AG08396 (cell line): ENCODE results near the gene MYNN.

Experiments
- DNase-seq: peaks from one replicate; pipeline ENCODE4 v3.0.0; 2012; ENCODE audit warnings: low spot score, mixed read lengths

MYNN gene

DNA sequence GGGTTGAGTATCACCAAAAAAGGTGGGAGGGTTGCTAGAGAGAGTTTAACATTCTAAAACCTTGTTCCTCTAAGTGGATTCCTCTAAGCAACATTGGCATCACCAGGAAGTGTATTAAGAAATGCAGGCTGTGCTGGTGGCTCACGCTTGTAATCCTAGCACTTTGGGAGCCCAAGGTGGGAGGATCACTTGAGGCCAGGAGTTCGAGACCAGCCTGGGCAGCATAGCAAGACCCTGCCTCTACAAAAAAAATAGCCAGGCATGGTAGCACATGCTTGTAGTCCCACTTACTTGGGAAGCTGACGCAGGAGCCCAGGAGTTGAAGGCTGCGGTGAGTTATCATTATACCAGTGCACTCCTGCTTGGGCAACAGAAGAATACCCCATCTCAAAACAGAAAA lies 4.6 kb downstream of the MYNN start:
- no peak for DNase-seq

DNA sequence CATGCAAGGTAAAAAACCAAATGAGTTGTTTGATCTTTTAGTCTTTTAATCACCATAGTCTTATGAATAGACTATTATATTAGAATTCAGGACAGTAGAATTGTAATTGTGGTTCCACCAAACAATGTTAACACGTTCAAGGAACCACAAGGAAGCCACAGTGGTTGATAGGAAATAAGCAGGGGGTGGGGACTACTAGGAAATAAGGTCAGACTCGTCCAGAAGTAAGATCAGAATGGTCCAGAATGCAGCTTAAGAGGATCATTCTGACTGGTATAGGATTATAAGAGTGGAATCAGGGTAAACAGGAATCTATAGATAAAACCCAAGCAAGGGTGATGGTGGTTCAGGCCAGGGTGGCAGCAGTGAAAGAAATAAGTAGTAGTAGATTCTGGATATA lies 7.5 kb downstream of the MYNN start:
- no peak for DNase-seq

DNA sequence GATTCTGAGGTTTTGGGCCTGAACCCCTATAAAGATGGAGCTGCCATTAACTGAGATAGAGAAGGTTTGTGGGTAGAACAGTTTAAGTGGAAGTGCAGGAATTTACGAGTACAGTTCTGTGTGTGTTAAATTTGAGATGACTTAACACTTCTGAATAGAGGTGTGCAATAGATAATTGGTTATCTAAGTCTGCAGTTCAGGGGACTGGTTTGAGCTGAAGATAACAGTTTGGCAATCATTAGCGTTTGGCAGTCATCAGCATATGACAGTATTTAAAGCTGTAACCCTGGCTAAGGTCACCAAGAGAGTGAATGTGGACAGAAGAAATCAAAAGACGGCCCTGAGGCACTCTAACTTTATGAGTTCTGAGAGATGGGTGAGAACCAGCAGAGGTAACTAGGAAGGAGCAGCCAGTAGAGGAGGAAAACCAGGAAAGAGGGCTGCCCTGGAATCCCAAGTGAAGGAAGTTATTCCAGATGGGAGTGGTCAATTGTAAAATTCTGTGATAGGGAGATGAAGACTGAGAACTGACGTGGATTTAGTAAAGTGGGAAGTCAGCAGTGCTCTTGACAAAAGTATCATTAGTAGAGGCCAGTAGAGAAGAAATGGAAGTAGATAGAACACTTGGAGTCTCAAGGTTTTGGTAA lies 8.1 kb downstream of the MYNN start:
- DNase-seq = no peak

DNA sequence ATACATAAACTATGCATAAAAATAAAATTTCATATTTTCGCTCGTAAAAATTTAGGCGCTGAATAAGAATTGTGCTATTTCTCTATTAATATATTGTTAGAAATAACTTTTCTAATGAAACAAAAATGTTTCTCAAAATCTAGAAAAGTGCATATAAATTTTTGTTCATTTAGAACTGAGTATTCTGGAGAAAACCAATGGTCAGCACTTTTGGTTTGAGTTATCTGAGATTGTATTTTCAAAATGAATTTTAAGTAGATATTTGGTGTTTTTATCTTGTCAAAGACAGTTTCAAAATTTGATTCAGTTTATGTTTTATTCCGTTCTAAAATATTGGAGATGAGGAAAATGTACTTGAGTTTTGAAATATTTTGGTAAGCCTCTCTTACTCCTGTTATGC lies 13.9 kb downstream of the MYNN start:
- DNase-seq = no peak

DNA sequence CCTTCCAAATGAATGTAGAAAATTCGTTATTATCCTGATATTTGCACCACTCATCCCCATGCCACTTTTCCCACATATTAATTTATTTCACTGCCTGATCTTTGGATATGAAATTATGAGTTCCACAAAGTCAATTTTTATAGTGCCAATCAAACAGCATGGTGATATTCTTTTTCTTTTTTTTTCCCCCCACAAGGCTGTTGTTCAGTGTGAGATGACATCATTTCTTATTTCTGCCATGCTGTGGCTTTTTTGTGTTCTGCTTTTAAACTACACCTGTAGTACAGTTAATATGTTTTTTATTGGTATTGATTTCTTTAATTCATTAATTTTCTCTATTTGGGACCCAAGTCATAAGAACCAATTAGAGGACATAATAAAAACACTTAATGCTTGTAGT lies 14.6 kb downstream of the MYNN start:
- no peak for DNase-seq

DNA sequence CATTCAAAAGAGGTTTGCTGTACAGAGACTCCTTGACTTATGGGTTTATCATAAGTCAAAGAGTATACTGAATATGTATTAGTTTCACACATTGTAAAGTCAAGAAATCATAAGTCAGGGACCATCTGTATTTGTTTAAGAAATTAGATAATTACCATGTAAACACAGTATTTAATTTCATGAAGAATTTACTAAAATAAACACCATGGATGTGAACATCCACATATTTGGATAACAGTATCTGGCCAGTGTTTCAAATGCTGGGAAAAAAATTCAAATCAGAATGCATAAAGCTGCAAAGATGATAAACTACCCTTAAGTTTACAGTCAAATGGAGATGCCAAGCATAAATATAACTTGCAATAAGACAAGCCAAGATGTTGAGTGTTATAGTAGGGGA lies 17.0 kb downstream of the MYNN start:
- DNase-seq = no peak

DNA sequence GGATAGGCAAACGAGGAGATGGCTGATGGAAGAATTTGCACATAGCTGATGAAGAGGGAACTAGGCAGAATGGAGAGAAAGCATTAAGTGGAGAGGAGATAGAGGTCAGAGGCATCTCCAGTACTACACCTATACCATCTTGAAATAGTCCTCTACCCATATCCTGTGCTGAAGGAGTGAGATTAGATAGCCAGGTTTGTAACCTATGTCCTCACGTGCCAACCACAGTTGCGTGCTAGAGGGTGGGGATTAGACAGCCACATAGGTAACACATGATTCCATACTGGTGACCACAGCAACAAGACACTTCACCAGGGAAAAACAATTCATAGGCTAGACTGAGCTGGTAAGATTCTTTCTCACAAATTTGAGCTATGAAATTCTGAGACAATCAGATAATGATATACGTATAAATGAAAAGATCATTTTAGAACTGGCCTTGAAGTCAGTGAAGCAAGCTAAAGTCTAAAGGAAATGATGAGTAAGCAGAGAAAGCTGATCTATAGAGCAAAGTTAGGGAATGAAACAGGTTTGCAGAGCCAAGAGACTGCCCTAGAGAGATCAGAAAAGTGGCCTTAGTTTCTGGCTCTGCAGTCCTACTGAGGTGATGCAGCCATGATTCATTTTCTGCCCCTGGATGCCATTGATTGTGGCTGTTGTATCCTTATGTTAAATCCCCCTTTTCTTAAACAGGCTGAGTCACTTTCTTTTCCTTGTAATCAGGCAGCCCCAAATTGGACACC lies 17.7 kb downstream of the MYNN start:
- no peak for DNase-seq

DNA sequence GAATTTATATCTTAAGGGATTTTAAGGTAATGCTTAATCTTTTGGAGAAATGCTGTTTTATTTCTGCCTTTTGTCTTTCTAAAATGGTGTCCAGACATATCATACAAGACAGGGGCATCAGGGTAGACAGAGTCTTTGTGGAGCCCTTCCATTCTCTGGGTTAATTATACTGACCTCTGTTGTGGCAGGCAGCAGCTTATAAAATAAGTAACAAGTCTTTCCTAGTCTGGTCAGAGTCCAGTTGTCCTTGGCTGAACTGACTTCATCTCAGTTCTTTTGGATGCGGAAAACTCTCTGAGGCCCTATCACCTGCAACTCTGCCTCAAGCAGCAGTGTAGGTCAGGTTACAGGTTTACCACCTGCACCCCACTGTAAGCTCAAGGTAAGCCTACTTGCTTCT lies 19.2 kb downstream of the MYNN start:
- no peak for DNase-seq

DNA sequence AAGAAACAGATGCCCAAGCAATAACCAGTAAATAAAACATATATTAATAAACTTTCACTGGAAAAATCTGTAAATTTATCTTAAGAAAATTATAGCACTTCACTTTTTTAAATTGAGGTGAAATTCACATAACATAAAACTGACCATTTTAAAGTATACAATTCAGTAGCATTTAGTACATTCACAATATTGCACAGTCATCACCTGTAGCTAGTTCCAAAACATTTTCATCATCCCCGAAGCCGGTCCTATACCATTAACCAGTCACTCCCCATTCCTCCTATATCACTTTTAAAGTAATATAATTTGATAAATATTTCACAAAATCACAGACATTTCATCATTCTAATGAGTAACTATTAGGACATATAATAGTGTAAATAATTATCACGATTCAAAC lies 31.5 kb downstream of the MYNN start:
- no peak for DNase-seq

DNA sequence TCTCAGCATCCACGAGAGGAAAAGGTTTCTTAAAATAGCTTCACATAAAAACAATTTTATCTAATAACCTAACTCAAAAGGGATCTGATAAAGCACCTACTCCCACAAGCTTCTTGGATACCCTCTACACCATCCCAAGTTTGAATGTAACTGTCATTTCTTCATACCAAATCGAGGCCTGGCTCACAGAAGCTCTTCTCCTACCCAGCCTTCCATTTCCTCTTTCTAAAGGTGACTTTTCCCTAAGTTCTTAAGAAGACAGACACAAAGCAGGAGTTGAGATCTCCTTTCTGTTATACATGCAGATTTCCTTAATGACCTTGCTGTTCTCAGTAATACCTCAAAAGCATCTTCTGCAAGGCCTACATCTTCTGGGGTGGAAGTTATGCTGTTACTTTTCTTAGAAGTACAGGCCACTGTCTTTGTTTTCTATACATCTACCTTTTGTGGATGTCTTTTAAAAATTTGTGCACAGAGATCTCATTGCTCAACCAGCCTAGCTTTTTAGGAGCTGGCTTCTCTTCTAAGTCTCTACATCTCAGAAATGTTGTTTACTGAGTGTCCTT lies 36.1 kb downstream of the MYNN start:
- no peak for DNase-seq

DNA sequence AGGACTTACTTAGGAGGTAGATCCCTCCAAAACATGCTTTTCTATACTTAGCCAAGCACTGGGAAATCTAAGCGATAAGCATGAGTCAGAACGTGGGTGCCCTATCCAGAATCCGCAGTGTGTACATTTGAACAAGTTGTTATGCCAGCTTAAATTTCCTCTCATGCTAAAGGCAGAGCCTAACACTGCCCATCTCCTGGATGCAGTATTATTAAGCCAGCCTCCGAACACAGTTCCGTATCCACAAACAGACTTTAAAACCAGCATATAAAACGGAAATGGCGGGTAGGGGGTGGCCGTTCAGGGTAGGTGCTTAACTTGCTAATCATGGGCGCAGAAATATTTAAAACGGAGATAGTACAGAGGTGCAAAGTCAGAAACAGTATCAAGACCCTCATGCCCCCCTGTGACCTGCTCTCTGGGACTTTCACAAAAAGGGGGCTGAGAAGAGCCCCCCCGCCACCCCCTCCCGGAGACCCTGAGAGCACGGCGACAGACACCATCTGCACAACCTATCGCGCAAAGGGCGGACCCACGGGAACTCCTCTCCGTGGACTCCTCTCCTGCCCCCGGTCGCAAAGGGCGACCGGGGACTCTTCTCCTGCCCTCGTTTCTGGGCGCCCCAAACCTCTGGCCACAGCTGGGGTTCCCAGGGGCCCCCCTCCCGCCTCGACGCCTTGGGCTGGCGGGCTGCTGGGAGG lies 38.6 kb downstream of the MYNN start:
- DNase-seq = peak; percentile 44

DNA sequence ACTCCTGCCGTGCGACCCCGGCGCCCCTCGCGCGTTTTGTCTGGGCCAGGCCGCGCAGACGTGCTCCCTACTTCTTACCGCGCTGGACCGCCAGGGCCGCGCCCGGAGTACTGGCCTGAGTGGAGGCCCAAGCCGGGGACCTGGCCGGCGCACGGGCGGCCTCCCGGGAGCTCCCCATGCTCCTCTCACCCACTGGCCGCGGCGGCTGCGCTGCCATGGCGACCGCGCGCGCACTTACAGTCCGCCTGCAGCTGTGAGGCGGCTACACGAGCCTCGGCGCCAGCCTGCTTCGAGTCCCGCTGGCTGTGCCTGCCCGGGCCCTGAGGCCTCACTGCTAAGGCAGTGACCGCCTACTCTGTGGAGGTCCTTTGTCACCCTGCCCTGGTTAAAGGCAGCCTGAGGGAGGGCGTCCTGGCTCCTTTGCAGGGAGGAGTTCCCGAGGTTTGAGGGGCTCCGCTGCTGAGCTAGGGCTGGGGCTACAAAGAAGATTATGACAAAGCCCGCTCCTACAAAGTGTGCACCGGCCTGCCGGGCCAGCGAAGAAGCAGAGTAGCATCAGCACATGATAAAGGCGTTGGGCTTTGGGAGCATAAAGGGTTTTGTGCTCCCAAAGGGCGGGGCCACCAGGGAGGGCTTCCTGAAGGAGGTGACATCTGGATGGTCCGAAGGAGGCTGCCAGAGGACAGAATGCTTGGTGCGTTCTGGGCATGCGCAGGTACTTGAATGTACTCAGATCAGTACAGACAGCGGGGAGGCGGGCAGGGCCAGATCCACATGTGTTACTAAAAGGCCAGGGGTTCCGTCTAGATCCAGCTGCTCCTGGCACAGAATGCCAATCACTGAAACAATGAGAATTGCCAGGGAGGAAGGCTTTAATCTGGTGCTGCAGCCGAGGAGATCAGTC lies 39.4 kb downstream of the MYNN start, which contains the start of the genes LRRC34 and LRRIQ4:
Gene LRRC34 (minus strand): TSS at position 573 of the 904 bp plus-strand sequence. CDS start 356 bp downstream, at position 217.
Gene LRRIQ4 (plus strand): TSS at position 539 of the 904 bp plus-strand sequence. CDS start 9,052 bp downstream, outside the sequence.
- peak; percentile 82 for DNase-seq

DNA sequence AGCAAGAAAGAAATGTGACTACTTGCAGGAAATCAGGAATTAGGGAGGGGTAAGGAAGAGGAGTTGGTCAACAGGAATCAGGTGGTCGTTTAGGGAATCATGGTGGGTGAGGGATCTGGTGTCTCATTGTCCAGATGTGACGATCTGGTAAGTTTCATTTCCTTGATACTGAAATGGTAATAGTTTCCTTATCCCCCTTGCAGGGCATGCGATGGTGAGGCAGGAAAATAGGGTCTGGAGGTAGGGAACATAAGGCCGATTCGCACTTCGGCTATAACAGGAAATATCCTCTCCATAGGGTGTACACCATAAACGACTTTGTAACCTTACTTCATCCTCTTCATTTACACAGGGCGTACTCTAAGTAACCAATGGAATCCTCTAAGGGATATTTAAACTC lies 40.1 kb downstream of the MYNN start:
- DNase-seq = no peak

DNA sequence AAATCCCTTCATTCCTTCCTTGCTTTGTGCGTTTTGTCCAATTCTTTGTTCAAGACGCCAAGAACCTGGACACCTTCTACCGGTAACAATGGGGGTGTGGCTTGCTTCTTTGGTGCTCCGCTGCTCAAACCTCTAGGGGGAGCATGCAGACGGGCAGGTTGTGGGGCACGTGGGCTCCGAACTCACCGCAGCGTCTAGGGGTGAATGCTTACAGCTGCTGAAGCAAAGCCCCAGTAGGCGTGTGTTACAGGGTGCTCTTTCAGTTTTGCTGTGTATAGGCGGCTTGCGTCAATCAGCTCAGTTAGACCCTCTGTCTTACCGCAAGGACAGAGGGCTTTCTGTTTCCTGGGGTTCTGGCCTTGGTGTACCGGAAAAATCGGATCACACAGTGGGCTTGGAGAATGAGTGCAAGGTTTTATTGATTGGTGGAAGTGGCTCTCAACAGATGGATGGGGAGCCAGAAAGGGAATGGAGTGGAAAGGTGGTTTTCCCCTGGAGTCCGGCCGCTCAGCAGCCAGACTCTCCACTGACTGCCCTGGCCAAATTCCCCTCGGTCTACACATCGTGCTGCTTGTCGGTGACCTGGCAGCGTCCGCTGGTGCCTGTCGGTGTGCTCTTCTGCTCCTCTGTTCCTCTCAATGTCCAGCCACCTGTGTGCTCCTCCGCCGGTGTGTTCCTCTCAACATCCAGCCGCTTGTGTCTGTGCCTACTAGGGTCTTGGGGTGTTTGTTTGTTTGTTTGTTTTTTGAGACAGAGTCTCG lies 40.7 kb downstream of the MYNN start:
- no peak for DNase-seq

DNA sequence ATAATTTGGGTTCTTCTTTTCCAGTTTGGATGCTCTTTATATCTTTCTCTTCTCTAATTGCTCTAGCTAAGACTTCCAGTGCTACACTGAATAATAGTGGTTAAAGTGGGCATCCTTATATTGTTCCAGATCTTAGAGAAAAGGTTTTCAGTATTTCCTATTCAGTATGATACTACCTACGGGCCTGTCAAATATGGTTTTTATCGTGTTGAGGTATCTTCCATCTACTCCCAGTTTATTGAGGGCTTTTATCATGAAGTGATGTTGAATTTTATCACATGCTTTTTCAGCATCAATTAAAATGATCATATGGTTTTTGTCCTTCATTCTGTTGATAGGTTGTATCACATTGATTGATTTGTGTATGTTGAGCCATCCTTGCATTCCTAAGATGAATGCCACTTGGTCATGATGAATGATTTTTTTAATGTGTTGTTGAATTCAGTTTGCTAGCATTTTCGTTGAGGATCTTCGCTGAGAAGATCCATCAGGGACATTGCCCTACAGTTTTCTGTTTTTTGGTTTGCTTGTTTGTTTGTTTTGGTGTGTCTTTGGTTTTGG lies 42.5 kb downstream of the MYNN start:
- DNase-seq = no peak

DNA sequence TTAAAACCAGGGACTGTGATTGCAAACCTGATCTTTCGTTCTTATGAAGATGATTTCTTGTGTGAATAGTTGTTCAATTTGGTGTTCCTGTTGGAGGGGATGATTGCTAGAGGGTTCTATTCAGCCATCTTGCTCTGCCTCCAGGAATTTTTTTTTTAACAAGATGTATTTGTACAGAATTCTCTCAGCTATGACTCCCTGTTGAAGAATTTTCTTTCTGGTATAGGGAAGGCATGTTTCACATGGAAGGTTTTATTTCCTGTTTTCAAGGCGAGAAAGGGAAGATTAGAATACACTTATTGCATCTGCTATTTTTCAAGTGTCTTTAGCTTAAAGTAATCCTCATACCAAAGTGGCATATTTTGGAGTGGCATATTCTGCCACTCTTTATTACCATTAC lies 45.1 kb downstream of the MYNN start:
- DNase-seq = no peak

DNA sequence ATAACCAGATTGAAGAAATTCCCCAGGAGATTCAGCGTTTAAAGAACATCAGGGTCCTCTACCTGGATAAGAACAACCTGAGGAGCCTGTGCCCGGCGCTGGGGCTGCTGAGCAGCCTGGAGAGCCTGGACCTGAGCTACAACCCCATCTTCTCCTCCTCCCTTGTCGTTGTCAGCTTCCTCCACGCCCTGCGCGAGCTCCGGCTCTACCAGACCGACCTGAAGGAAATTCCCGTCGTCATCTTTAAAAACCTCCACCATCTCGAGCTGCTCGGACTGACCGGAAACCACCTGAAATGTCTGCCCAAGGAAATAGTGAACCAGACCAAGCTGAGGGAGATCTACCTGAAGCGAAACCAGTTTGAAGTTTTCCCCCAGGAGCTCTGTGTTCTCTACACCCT lies 48.9 kb downstream of the MYNN start:
- DNase-seq = no peak

DNA sequence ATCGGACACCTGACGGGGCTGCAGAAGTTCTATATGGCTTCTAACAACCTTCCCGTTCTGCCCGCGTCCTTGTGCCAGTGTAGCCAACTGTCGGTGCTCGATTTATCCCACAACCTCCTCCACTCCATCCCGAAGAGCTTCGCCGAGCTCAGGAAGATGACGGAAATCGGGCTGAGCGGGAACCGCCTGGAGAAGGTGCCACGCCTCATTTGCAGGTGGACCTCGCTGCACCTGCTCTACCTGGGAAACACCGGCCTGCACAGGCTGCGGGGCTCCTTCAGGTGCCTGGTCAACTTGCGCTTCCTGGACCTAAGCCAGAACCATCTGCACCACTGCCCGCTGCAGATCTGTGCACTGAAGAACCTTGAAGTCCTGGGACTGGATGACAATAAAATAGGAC lies 49.3 kb downstream of the MYNN start:
- no peak for DNase-seq

DNA sequence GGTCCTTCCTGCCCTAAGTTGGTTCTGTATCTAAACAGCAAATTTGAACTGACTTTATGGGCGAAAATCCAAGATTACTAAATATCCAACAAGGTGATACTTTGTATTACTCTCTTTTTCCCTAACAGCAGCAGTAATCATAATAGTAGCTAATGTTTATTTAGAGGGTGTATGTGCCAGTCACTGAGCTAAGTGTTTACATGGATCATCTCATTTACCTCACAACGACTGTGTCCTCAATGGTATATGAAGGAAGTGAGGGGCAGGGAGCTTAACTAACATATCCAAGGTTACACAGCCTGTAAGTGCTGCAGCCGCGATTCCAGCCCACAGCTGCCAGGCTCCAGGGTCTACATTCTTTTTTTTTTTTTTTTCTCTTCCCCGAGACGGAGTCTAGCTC lies 49.8 kb downstream of the MYNN start:
- no peak for DNase-seq

DNA sequence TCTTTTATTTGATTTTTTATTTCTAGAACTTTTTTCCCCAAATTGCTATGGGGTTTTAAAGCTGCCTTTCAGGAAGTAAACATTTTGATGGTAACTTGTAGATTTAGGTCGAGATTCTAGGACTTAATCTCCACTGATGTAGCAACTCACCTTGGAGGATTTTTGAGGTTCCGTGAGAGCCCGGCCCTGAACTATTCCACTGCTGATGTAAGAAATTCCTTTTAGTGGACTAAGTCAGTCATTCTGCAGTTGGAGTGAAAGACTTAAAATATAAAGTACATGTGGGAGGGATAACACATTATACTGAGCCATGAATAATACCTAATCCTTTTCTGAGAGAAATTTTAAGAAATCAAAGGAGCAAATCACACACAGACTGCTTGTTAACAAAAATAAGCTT lies 52.1 kb downstream of the MYNN start:
- DNase-seq = no peak

DNA sequence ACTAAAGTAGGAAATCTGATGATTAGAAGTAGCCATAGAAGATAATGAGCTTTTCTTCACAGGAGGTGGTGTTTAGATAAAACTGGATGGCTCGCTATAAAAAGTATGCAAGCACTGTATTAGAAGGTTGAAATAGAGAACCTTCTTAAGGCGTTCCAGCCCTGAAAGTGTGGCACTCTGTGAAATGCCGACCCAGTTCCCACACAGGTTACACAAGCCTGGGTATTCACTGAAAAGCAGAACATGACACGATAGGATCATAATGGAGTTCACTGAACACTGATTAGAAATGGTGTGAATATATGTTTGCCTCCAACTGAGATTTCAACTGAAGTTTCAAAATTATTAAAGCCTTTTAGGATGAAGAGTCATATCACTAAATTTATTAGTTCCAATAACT lies 54.5 kb downstream of the MYNN start:
- no peak for DNase-seq
